Pancreas (tissue), 10 donors: Measurements from ENCODE around the gene ZFAND3. TPM values are rescaled to one million over a fixed set of nuclear protein-coding genes. Genes with fewer than 3 reads are reported as not detected.

Experiments
- ATAC-seq, 4 donors: fragments of 200-7000 bp; cut with Tn5 transposase; one replicate each; pipeline versions ENCODE4 v1.8.0 to v1.9.1; 2020; ENCODE audit warnings: mild to moderate bottlenecking in 4 of 4, moderate library complexity in 4 of 4
- DNase-seq, 6 donors: peaks; one replicate each; pipeline ENCODE4 v3.0.0-alpha.2; 2020
- FAIRE-seq: peaks from 2 replicates; lab custom pipeline; 2012; peaks lifted over from hg19 to GRCh38; lab: Jason Lieb, UNC
- H3K27ac ChIP-seq, 4 donors: fragments of 200-600 bp; sonication (generic); 1 replicate in 3 of 4; 2 replicates in 1 of 4; pipeline versions ENCODE4 v1.5.0 to v1.8.0; 2020
- H3K27me3 ChIP-seq, 4 donors: fragments of 200-600 bp; one replicate each; pipeline ENCODE4 v1.8.0; 2021
- H3K36me3 ChIP-seq, 3 donors: fragments of 200-600 bp; sonication (generic) in 1 of 3; one replicate each; pipeline versions ENCODE4 v1.5.0 to v1.8.0; 2020 to 2021
- H3K4me1 ChIP-seq, 3 donors: fragments of 200-600 bp; one replicate each; pipeline ENCODE4 v1.8.0; 2021
- H3K4me3 ChIP-seq, 4 donors: fragments of 200-600 bp; sonication (generic) in 2 of 4; one replicate each; pipeline versions ENCODE4 v1.5.0 to v1.8.0; 2020 to 2021
- H3K9me3 ChIP-seq, 4 donors: fragments of 200-600 bp; one replicate each; pipeline ENCODE4 v1.8.0; 2021
- WGBS, 2 donors: extraction: QIAGEN DNeasy Blood & Tissue Kit; methylation state at CpG; one replicate each; pipeline ENCODE4 v1.1.7; 2013; 5-methylcytosine and 5-hydroxymethylcytosine counted together
- intact Hi-C, 3 donors: fragments of 100-400 bp; cut with DNase I; formaldehyde crosslinking; loops; one replicate each; pipeline versions ENCODE4 v1.11.1 to v1.14.2; 2022
- polyA plus RNA-seq, 2 donors: library from polyadenylated mRNA; stranded (reverse); fragments of 200-250 nt; gene quantifications; one replicate each; pipeline ENCODE4 v1.2.3, GENCODE V29; 2013
- total RNA-seq, 6 donors: library from RNA; stranded (reverse); fragmentation: NEBNext Ultra II Directional in 4 of 6; extraction: Animal tissue kit (Norgen Biotek cat#: 25700) in 4 of 6; gene quantifications; one replicate each; pipeline versions ENCODE4 v1.2.1 to v1.2.4, GENCODE V29; 2021 to 2023
- TF ChIP-seq, protein P1 (sequence below), 4 donors: fragments of 200-600 bp; sonication (generic) in 3 of 4; IDR thresholded peaks; one replicate each; pipeline versions ENCODE4 v1.5.0 to v1.8.0; 2021; ENCODE audit warnings: antibody characterized with exemption in 4 of 4
- donor health status: healthy with polysubstance abuse.
- donor health status: DM: no; HTN: no; CAD: no; lungs with moderate emphysema.
- donor health status: DM: no; HTN: no; CAD: no.
- donor health status: control.
- donor health status: control.
- donor health status: Bipolar disorder and iron deficiency.
- donor health status: DM: yes; HTN: yes; CAD: no.
- donor health status: DM: no; HTN: no; CAD: no.
- donor health status: DM: no; HTN: no; CAD: no.
- donor health status: DM: yes; HTN: yes; CAD: no.

The ZFAND3 gene
- total and polyA plus RNA-seq, 8 donors, result 13.1 to 49.8 (median 31.8) TPM

DNA sequence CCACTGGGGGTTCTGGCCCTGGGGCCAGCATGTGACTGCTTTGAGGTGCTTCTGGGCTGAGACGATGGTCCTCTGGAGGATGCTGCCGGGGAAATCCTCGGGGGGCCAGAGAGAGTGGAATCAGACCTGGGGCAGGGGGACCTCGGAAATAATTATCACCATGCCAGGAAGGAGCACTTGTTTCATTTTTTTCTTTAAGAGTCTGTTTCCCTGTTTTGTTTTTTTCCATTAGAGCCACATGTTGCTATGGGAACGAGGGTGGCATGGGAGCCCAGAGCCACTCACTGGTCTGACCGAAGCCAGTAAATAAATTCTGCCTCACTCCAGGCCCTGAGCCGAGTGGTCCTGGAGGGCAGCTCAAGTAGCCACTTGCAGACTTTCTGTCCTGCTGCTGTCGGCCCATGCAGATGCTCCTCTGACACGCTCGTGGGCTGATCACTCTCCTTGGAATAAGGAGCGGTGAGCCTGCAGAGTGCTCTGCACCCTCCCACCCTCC is 365.1 kb downstream of the ZFAND3 start:
- TF ChIP-seq, protein P1, sequence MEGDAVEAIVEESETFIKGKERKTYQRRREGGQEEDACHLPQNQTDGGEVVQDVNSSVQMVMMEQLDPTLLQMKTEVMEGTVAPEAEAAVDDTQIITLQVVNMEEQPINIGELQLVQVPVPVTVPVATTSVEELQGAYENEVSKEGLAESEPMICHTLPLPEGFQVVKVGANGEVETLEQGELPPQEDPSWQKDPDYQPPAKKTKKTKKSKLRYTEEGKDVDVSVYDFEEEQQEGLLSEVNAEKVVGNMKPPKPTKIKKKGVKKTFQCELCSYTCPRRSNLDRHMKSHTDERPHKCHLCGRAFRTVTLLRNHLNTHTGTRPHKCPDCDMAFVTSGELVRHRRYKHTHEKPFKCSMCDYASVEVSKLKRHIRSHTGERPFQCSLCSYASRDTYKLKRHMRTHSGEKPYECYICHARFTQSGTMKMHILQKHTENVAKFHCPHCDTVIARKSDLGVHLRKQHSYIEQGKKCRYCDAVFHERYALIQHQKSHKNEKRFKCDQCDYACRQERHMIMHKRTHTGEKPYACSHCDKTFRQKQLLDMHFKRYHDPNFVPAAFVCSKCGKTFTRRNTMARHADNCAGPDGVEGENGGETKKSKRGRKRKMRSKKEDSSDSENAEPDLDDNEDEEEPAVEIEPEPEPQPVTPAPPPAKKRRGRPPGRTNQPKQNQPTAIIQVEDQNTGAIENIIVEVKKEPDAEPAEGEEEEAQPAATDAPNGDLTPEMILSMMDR (IDR thresholded peaks at IDR 0.05), result no peak
- Histone ChIP-seq H3K4me3 (no peak overlapping the region), H3K9me3 (no peaks in the 10 kb centered on the region), H3K27me3 (no peaks in the 10 kb centered on the region), H3K4me1 (no peaks in the 10 kb centered on the region), H3K36me3 (no peaks in the 10 kb centered on the region), H3K27ac (no peak overlapping the region)
- no peak for ATAC-seq
- intact Hi-C loops, result no loop called here
- no peak for FAIRE-seq
- 86% methylated on average over 11 of the region's 11 CpGs for WGBS, 2 donors
- DNase-seq, result no peak

DNA sequence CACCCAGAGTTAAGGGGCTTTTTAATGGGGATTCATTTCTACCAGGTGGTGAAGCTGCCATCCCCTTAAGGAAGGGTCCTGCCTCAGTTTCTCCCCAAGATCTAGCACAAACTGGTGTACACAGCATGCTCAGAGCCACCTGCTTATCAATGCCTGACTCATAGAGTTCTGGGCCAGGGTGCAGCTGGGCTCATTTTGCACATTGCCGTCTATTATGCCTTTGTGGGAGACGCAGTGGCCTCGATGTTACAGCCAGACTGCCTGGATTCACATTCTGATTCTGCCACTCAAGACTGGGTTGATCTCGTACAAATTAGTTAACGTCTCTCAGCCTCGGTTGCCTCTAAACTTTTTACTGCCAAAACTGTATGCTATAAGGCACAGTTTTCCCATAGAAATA is 365.7 kb downstream of the ZFAND3 start:
- Histone ChIP-seq H3K36me3 (no peaks in the 10 kb centered on the region), H3K4me1 (no peaks in the 10 kb centered on the region), H3K27me3 (no peaks in the 10 kb centered on the region), H3K9me3 (no peaks in the 10 kb centered on the region), H3K27ac (no peak overlapping the region), H3K4me3 (no peak overlapping the region)
- WGBS, 2 donors, result 94 to 97% methylated on average over 6 of the region's 6 CpGs
- ATAC-seq, result no peak
- TF ChIP-seq, protein P1 (IDR thresholded peaks at IDR 0.05), result no peak
- intact Hi-C loops, result no loop called here
- DNase-seq, result no peak
- FAIRE-seq, result no peak

DNA sequence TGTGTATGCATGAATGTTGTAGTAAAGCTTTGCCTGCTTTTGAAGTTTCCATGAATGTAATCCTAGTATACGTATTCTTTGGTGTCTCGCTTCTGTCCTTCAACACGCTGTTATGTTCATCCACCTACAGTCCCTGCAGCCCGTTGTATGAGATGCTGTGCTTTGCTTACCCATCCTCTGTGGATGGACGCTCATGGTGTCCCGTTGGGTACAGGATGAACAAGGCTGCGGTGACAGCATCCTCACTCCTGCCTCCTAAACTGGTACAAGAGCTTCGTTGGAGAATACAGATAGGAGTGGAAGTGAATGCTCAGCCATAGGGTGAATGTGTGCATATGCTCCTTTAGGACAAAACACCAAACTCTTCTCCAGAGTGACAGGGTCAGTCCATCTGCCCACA is 366.2 kb downstream of the ZFAND3 start:
- no peak for ATAC-seq
- H3K9me3 ChIP-seq, result no peaks in the 10 kb centered on the region
- H3K4me1 ChIP-seq, result no peaks in the 10 kb centered on the region
- FAIRE-seq, result no peak
- no peak overlapping the region for H3K27ac ChIP-seq
- H3K27me3 ChIP-seq, result no peaks in the 10 kb centered on the region
- intact Hi-C loops, result no loop called here
- TF ChIP-seq, protein P1 (IDR thresholded peaks at IDR 0.05), result no peak
- no peaks in the 10 kb centered on the region for H3K36me3 ChIP-seq
- no peak for DNase-seq
- WGBS, 2 donors, result 92 to 93% methylated on average over 8 of the region's 8 CpGs
- H3K4me3 ChIP-seq, result no peak overlapping the region

DNA sequence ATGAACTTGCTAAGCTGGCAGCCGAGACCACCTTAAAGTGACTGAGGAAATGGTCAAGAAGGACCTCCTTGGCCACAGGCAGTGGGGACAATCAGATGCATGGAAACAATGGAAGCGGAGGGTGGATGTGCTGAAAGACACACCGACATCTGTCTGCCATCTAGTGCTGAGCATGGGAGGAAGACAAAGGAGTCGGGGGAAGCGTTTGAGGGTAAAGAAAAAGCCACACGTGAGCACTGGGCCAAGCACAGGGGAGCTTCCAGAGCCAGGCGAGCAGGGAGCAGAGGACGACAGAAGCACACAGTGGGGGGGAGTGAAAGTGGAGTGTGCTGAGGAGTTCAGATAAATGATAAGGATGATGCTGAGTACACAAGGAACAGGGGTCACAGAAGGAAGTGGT is 367.8 kb downstream of the ZFAND3 start:
- intact Hi-C loops, result no loop called here
- no peak for FAIRE-seq

More for the DNA sequence above, 367.8 kb downstream of the ZFAND3 start:
- H3K9me3 ChIP-seq, result no peaks in the 10 kb centered on the region
- H3K27ac ChIP-seq, result no peak overlapping the region
- H3K4me3 ChIP-seq, result no peak overlapping the region
- H3K36me3 ChIP-seq, result no peaks in the 10 kb centered on the region
- H3K4me1 ChIP-seq, result no peaks in the 10 kb centered on the region
- WGBS, 2 donors, result 82 to 85% methylated on average over 8 of the region's 8 CpGs
- DNase-seq, result no peak
- H3K27me3 ChIP-seq, result no peaks in the 10 kb centered on the region
- TF ChIP-seq, protein P1 (IDR thresholded peaks at IDR 0.05), result no peak
- ATAC-seq, result no peak
